Ectodermal cell (in vitro differentiated cells): Measurements from ENCODE around the gene SYNDIG1.

Experiments used
- H3K27ac ChIP-seq: 2 replicates; pipeline ENCODE4 v1.7.0; 2013; ENCODE audit warnings: mild to moderate bottlenecking, low read depth, low read length; ENCODE audit not compliant: insufficient read depth, poor library complexity, severe bottlenecking
- H3K27me3 ChIP-seq: 2 replicates; pipeline ENCODE4 v1.7.0; 2013; ENCODE audit warnings: mild to moderate bottlenecking, low read length; ENCODE audit not compliant: insufficient read depth, control insufficient read depth, poor library complexity, severe bottlenecking
- H3K36me3 ChIP-seq: one replicate; pipeline ENCODE4 v1.7.0; 2013; ENCODE audit warnings: low read length; ENCODE audit not compliant: control insufficient read depth, insufficient read depth
- H3K4me1 ChIP-seq: one replicate; pipeline ENCODE4 v1.7.0; 2013; ENCODE audit warnings: low read length; ENCODE audit not compliant: control insufficient read depth, insufficient read depth
- H3K4me3 ChIP-seq: 2 replicates; pipeline ENCODE4 v1.7.0; 2013; ENCODE audit warnings: low read depth, low read length, control low read depth; ENCODE audit not compliant: insufficient read depth
- H3K9me3 ChIP-seq: 2 replicates; pipeline ENCODE4 v1.7.0; 2013; ENCODE audit warnings: mild to moderate bottlenecking, low read length, moderate library complexity; ENCODE audit not compliant: control insufficient read depth
- WGBS, 2 experiments: methylation state at CpG; one replicate each; pipeline ENCODE4 v1.1.7; 2013; ENCODE audit warnings: missing lambda C conversion rate in 2 of 2; 5-methylcytosine and 5-hydroxymethylcytosine counted together

The SYNDIG1 gene

GRCh38 chr20:24574307-24574706 is 104.9 kb downstream of the SYNDIG1 start:
- no peaks in the 10 kb centered on the region for H3K9me3 ChIP-seq
- no peaks in the 10 kb centered on the region for H3K4me1 ChIP-seq
- H3K27ac ChIP-seq: no peak overlapping the region
- H3K27me3 ChIP-seq: no peaks in the 10 kb centered on the region
- H3K36me3 ChIP-seq: no peaks in the 10 kb centered on the region
- no peak overlapping the region for H3K4me3 ChIP-seq
- 88 to 92% methylated on average over 2 of the region's 2 CpGs for WGBS, 2 experiments

- H3K9me3 ChIP-seq: no peaks in the 10 kb centered on the region
- H3K36me3 ChIP-seq: no peaks in the 10 kb centered on the region
- no peak overlapping the region for H3K4me3 ChIP-seq
- H3K27me3 ChIP-seq: no peaks in the 10 kb centered on the region
- WGBS, 2 experiments: 81 to 90% methylated on average over 5 of the region's 5 CpGs
- no peak overlapping the region for H3K27ac ChIP-seq
- no peaks in the 10 kb centered on the region for H3K4me1 ChIP-seq
These were observed 105.4 kb downstream of the SYNDIG1 start for GRCh38 chr20:24574797-24575196.

GRCh38 chr20:24575811-24576210 is 106.4 kb downstream of the SYNDIG1 start:
- Histone ChIP-seq H3K9me3 (no peaks in the 10 kb centered on the region), H3K4me1 (no peaks in the 10 kb centered on the region), H3K4me3 (no peak overlapping the region), H3K27me3 (no peaks in the 10 kb centered on the region), H3K36me3 (no peaks in the 10 kb centered on the region), H3K27ac (no peak overlapping the region)
- WGBS, 2 experiments: 89 to 92% methylated on average over 4 of the region's 4 CpGs

DNA sequence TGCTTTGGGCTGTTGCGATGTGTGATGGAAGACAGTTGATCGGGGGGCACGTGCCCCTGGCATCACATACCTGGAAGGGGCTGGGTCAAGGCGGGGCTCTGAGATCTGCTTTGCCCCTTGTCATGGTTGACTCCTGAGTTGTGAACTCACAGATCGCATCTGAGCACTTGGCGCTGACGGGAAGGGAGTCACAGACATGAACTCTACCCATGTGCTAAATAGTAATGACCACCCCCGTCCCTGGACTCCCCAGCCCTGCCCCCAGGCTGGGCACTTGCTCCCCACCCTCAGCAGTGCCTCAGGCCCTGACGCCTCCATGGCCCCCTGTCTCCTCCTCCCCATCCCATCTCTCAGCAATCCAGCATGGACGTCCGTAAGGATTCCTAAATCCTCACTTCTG is 107.0 kb downstream of the SYNDIG1 start:
- 93 to 94% methylated on average over 11 of the region's 11 CpGs for WGBS, 2 experiments
- H3K4me1 ChIP-seq: no peaks in the 10 kb centered on the region

GRCh38 chr20:24577271-24577909 is 108.0 kb downstream of the SYNDIG1 start:
- Histone ChIP-seq H3K4me1 (no peaks in the 10 kb centered on the region), H3K4me3 (no peak overlapping the region), H3K9me3 (no peaks in the 10 kb centered on the region), H3K27ac (no peak overlapping the region), H3K36me3 (no peaks in the 10 kb centered on the region), H3K27me3 (no peaks in the 10 kb centered on the region)
- WGBS, 2 experiments: 94% methylated on average over 10 of the region's 10 CpGs

More for the DNA sequence above, 107.0 kb downstream of the SYNDIG1 start:
- Histone ChIP-seq H3K36me3 (no peaks in the 10 kb centered on the region), H3K9me3 (no peaks in the 10 kb centered on the region), H3K27me3 (no peaks in the 10 kb centered on the region), H3K4me3 (no peak overlapping the region), H3K27ac (no peak overlapping the region)

DNA sequence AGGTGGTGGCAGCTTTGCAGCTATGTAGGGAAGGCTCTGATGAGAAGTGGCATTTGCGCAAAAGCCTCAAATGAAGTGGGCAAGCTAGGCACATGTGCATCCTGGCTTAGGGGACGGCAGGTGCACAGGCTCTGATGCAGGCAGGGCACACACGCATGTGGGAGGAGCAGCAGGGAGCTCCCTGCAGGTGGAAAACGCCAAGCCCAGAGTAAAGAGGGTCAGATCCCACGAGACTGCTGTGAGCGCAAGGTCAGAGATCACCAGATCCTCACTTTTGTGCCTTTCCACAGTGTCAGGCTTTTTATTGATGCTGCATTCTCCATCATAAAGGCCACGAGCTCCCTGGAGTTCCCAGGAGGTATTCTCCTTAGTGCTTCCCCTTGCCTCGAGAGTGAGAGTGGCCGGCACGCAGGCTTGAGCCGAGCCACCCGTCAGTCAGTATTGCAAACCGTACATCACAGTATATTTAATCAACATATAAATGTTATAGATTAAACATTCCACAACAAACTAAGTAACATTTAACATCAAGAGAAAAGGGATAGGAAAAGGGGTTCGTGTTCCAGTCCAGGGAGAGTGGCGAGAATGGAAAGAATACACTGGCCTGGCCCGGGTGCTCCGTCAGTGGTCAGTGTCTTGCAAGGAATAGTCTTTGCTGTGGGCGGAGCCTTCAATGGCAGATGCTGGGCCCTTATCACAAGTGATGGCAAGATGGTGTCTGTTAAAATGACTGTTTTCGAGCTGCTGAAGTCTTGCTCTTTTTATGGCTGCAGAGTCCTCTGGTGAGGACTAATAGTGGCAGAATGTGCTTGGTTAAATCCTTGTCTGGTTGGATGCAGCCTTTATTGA is 109.4 kb downstream of the SYNDIG1 start:
- Histone ChIP-seq H3K27ac (no peak overlapping the region), H3K36me3 (no peaks in the 10 kb centered on the region), H3K9me3 (no peaks in the 10 kb centered on the region), H3K27me3 (no peaks in the 10 kb centered on the region), H3K4me3 (no peak overlapping the region), H3K4me1 (no peaks in the 10 kb centered on the region)
- 67 to 74% methylated on average over 14 to 17 of the region's 19 CpGs for WGBS, 2 experiments

- Histone ChIP-seq H3K4me1 (no peaks in the 10 kb centered on the region), H3K36me3 (no peaks in the 10 kb centered on the region), H3K4me3 (no peak overlapping the region), H3K27ac (no peak overlapping the region), H3K27me3 (no peaks in the 10 kb centered on the region), H3K9me3 (no peaks in the 10 kb centered on the region)
- WGBS, 2 experiments: 89 to 90% methylated on average over 10 of the region's 10 CpGs
These were observed 110.0 kb downstream of the SYNDIG1 start for GRCh38 chr20:24579475-24579874.

DNA sequence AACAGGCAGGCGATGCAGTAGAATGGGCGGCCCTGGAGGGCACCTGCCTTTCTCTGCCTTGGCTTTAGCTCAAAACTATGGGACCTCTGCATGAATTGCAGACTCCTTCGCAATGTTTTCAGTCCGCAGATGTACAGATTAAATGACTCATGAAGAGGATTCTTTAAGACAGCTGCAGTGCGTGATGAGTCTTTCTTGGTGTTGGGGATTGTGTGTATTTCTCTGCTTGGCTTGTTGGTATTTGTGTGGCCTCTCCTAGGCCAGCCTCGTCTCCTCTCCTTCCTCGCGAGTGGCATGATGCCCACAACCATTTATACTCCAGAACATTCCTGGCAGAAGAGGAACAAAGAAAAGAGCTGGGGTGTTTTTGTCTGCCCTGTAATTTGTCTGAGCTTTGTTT is 110.6 kb downstream of the SYNDIG1 start:
- no peaks in the 10 kb centered on the region for H3K36me3 ChIP-seq
- H3K27me3 ChIP-seq: no peaks in the 10 kb centered on the region
- H3K4me3 ChIP-seq: no peak overlapping the region
- H3K4me1 ChIP-seq: no peaks in the 10 kb centered on the region
- no peaks in the 10 kb centered on the region for H3K9me3 ChIP-seq
- H3K27ac ChIP-seq: no peak overlapping the region
- WGBS, 2 experiments: 94 to 96% methylated on average over 6 of the region's 8 CpGs

DNA sequence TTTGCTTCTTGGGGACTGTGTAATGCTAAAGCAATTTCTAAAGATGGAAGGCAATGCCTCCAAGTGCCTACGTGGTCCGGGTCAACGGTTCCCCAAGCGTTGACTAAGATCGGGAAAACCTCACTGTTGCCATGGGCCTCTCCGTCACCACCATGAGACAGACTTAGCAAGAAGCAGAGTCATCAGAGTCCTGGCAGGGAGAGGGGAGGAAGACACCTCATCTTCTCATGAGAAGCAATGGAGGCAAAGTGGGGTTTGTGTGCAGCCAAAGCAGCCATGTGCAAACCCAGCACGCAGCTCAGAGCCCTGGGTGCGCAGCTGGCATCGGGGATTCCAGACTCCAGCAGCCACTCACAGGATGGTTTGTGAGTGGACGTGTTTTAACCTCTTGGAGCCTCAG is 111.4 kb downstream of the SYNDIG1 start:
- no peaks in the 10 kb centered on the region for H3K4me1 ChIP-seq
- no peaks in the 10 kb centered on the region for H3K9me3 ChIP-seq
- WGBS, 2 experiments: 96 to 97% methylated on average over 10 of the region's 10 CpGs
- H3K27me3 ChIP-seq: no peaks in the 10 kb centered on the region
- H3K4me3 ChIP-seq: no peak overlapping the region
- H3K36me3 ChIP-seq: no peaks in the 10 kb centered on the region
- no peak overlapping the region for H3K27ac ChIP-seq

- Histone ChIP-seq H3K27ac (no peak overlapping the region), H3K4me1 (no peaks in the 10 kb centered on the region), H3K36me3 (no peaks in the 10 kb centered on the region), H3K4me3 (no peak overlapping the region), H3K9me3 (no peaks in the 10 kb centered on the region), H3K27me3 (no peaks in the 10 kb centered on the region)
- 92 to 95% methylated on average over 13 of the region's 13 CpGs for WGBS, 2 experiments
These were observed 112.2 kb downstream of the SYNDIG1 start for GRCh38 chr20:24581443-24582170.
